Stomach smooth muscle (tissue), 2 donors: ENCODE results near the gene COL1A1.

Experiments
- H3K27ac ChIP-seq: one replicate; pipeline ENCODE4 v1.7.0; 2013; ENCODE audit warnings: mild to moderate bottlenecking, low read length, inconsistent platforms
- H3K27me3 ChIP-seq, 2 donors: one replicate each; pipeline ENCODE4 v1.7.0; 2013; ENCODE audit warnings: low read length in 2 of 2; ENCODE audit not compliant: insufficient read depth in 2 of 2, control insufficient read depth in 1 of 2
- H3K36me3 ChIP-seq, 2 donors: one replicate each; pipeline ENCODE4 v1.7.0; 2013; ENCODE audit warnings: low read length in 2 of 2; ENCODE audit not compliant: control insufficient read depth in 2 of 2, insufficient read depth in 2 of 2
- H3K4me1 ChIP-seq: one replicate; pipeline ENCODE4 v1.7.0; 2013; ENCODE audit warnings: low read length; ENCODE audit not compliant: control insufficient read depth, insufficient read depth
- H3K4me3 ChIP-seq, 2 donors: one replicate each; pipeline ENCODE4 v1.7.0; 2013; ENCODE audit warnings: low read length in 2 of 2
- H3K9ac ChIP-seq, 2 donors: one replicate each; pipeline ENCODE4 v1.7.0; 2013; ENCODE audit warnings: low read length in 2 of 2, mild to moderate bottlenecking in 1 of 2
- H3K9me3 ChIP-seq, 2 donors: one replicate each; pipeline ENCODE4 v1.7.0; 2013; ENCODE audit warnings: low read length in 2 of 2; ENCODE audit not compliant: control insufficient read depth in 2 of 2
- donor health status: healthy.
- donor health status: Pancreatic carcinoma.

The COL1A1 gene

DNA sequence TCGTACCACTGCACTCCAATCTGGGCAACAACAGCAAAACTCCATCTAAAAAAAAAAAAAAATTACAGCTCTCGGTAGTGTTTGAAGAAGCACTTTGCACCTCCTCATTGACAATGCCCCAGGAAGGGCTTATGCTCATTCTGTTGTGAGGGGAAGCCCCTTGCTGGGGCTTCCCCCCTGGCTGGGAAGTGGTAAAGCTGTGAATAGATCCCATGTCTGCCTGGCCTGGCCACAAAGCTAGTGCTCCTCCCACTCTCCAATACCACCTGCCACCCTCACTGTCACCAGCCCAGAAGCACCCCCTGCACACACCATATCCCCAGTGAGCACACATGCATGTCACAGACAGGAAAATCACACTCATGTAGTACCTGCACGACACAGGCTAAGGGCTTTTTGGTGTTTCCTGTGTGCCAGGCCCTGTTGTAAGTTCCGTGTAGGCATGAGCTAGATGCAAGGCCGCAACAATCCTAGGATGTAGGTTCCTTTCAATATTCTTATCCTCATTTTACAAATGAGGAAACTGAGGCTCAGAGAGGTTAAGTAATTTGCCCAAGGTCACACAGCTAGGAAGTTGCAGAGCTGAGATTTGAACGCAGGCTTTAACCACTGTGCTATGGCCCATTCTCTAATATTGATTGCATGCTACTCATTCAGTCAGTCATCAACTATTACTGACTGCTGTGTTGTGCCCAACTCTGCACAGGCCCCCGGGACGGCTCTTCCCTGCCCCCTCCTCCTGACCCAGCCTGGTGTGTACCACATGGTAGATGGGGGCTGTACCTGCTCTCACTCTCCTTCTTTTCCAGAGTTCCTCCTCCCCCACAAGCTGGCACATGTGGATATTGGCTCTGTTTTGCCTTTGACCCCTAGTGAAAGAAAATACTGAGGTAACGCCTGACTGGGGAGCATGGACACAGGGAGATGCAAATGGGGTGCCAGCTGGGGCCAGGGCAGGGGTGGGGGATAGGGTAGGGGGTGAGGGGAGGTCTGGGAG, 11.9 kb upstream of the COL1A1 start:
- no peaks in the 10 kb centered on the region for H3K9me3 ChIP-seq
- peaks cover 51% of the 10 kb centered on the region for H3K4me1 ChIP-seq
- no peak overlapping the region for H3K4me3 ChIP-seq
- peak overlapping the region; percentile 18 for H3K27ac ChIP-seq
- no peak overlapping the region for H3K9ac ChIP-seq
- no peaks in the 10 kb centered on the region for H3K27me3 ChIP-seq
- no peaks in the 10 kb centered on the region for H3K36me3 ChIP-seq

DNA sequence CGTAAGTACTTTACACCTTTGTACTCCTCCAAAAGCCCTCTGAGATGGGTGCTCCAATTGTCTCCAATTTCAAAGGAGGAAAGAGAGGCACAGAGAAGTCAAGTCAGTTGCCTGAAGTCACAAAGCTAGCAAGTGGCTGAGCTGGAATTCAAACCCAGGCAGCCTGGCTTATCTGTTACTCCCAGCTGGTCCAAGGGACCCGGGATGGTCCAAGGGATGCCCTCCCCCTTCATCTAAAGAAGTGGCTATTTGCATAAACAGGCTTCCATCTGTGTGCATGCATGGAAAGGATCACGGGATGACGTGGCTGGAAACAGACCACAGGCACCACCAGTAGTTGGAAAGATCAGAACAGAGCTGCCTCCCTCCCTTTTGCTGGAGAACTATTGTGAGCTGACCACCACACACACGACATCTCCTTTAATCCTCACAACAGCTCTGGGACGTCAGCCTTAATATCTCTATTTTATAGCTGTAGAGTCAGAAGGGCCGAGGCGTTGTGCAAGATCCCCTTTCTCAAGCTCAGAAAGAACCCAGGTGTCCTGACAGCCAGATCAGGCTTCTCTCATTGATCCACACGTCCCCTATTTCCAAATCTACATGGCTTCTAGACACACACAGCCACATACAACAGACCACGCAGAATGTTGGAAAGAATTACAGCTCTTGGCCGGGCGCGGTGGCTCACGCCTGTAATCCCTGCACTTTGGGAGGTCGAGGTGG, 10.9 kb upstream of the COL1A1 start:
- Histone ChIP-seq H3K9ac (peak overlapping the region in 1 of 2 donors; percentile 39), H3K36me3 (no peaks in the 10 kb centered on the region), H3K4me1 (peaks cover 57% of the 10 kb centered on the region), H3K27me3 (no peaks in the 10 kb centered on the region), H3K27ac (peak overlapping the region; percentile 98), H3K4me3 (peak overlapping the region in 1 of 2 donors; percentile 29), H3K9me3 (no peaks in the 10 kb centered on the region)

DNA sequence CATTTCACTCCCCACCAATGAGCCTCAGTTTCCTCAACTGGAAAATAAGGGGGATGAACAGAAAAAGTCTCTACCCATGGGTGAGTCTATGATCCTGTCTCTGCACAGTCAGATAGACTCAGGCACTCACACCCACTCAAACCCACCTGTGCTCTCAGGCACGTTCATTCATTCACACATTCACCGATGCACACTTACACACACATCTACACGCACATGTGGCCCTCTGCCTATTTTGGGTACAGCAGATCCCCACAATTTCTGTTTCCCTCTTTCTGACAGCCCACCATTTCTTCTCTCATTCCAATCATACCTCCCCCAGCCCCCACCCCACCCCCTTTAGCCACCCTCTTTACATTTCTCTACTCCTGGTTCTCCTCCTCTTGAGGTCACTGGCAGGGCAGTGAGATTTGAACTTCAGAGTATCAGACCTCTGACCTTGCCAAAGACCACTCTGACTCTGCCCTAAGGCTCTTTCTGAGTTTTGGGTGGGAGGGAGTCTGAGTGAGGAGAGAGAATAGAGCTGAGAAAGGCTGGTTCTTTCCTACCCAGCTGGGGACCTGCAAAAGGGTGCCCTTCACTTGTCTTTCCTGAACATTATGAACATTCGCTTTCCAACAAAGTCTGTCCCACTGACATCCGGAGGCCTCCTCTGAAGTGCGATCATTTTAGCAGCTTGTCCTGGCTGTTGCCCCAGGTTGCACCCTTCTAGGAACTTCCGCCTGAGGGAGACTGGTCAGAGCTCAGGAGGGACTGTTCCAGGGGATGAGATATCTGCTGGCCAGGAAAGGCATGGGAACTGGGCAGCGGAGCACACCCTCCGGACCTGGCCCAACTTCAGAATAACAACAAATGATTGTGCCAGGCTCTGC, 10.1 kb upstream of the COL1A1 start:
- peaks cover 56% of the 10 kb centered on the region for H3K4me1 ChIP-seq
- H3K27me3 ChIP-seq = no peaks in the 10 kb centered on the region
- no peaks in the 10 kb centered on the region for H3K36me3 ChIP-seq
- no peaks in the 10 kb centered on the region for H3K9me3 ChIP-seq
- H3K9ac ChIP-seq = peak overlapping the region in 1 of 2 donors; percentile 77
- peak overlapping the region; percentile 98 for H3K27ac ChIP-seq
- H3K4me3 ChIP-seq = peak overlapping the region in 1 of 2 donors; percentile 62

DNA sequence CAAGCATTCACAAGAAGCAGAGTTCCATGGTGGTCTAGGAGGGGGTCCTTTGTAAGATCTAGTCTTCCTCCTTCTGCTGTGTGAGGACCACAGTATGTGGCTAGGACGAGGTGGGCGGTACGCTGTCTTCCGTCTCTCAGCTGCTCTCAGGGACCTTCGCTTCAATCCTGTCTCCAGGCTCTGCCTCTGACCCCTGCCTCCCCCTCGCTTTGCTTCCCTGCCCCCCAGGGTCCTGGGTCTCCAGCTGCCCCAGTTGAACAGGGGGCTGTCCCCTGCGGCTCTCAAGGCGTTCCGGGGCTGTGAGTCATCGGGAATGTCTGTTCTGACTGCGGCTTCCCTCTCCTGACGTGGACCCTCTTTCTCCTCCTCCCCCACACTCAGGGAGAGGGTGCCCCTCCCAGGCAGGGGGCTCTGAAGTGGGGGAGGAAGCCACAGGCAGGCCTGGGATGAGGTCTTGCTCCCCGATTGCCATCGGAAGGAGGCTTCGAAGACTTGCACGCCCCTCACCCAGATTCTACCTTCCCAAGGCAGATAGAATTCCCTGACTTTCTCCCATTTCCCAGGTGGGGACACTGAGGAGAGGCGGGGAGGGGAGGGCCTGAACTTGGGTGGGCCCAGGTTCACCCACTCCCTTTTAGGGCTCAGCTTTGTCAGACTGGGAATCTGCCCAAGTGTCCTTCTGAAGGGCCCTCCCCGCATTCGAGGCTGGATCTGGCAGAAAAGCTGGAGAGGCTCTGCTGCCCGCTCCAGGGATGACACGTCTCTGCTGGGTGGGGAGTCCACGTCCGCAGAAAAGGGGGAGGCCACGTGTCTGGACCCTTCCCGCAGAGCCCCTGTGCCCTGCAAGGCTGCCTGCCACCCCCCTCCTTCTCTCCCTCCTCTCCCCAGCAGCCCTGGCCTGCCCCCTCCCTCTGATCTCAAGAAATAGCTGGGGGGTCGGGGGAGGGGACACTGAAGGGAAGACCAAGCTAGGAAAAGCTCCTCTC, 9.1 kb upstream of the COL1A1 start:
- Histone ChIP-seq H3K27ac (peak overlapping the region; percentile 98), H3K4me3 (peak overlapping the region; percentile 54 to 62), H3K27me3 (no peaks in the 10 kb centered on the region), H3K4me1 (peaks cover 62% of the 10 kb centered on the region), H3K9ac (peak overlapping the region; percentile 77 to 87), H3K36me3 (no peaks in the 10 kb centered on the region), H3K9me3 (no peaks in the 10 kb centered on the region)

DNA sequence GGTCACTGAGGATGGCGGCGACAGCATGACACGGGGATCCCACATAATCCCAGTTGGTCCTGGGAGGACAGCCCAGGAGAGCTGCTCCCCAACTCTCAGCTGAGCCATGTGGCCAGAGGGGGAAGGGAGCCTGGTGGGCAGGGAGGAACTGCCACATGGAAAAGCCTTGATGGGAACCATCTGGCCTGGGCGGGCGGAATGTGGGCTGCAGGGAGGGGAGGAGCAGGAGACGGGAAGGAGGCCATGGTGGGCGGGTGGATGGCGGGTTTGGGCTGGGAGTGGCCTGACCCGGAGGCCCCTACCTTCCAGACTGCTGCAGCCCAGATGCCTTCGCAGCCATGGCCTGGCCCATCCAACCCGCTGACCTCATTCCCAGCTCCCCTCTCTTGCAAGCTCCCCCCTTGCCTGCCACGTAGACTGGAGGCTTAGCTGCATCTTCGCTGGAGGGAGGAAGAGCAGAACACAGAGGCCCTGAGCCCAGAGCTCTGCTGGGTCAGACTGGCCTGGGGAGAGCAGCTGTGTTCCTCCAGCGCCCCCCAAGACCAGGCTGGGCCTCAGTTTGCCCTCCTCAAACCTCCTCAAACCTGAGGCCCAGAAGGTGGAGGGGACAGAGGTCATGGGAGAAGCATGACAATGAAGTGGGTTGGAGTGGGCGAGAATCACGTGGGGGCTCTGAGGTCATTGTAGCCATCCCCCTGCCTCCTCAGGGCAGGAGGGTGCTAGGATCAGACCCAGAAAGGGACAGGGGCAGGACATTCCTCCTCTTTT, 8.2 kb upstream of the COL1A1 start:
- H3K4me3 ChIP-seq = peak overlapping the region; percentile 54 to 62
- H3K36me3 ChIP-seq = no peaks in the 10 kb centered on the region
- peaks cover 70% of the 10 kb centered on the region for H3K4me1 ChIP-seq
- H3K27ac ChIP-seq = peak overlapping the region; percentile 98
- H3K9me3 ChIP-seq = no peaks in the 10 kb centered on the region
- no peaks in the 10 kb centered on the region for H3K27me3 ChIP-seq
- peak overlapping the region; percentile 77 to 87 for H3K9ac ChIP-seq

DNA sequence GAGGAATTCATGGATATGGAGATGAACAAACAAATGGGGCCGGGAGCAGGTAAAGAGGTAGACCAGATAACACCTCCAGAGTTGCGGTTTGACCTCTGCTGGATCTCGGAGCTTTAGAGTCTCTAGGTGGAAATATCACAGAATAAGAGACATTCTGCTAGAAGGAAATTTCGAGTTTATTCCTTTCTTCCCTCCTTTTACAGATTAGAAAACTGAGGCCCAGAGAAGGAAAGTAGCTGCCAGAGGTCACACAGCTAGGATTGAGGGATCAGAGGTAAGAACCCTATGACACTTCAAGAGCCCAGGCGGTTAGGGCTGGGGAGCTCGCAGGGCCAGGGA, 7.7 kb upstream of the COL1A1 start:
- Histone ChIP-seq H3K9me3 (no peaks in the 10 kb centered on the region), H3K4me1 (peaks cover 76% of the 10 kb centered on the region), H3K4me3 (peak overlapping the region in 1 of 2 donors; percentile 62), H3K27me3 (no peaks in the 10 kb centered on the region), H3K9ac (peak overlapping the region in 1 of 2 donors; percentile 35), H3K27ac (peak overlapping the region; percentile 98), H3K36me3 (no peaks in the 10 kb centered on the region)

DNA sequence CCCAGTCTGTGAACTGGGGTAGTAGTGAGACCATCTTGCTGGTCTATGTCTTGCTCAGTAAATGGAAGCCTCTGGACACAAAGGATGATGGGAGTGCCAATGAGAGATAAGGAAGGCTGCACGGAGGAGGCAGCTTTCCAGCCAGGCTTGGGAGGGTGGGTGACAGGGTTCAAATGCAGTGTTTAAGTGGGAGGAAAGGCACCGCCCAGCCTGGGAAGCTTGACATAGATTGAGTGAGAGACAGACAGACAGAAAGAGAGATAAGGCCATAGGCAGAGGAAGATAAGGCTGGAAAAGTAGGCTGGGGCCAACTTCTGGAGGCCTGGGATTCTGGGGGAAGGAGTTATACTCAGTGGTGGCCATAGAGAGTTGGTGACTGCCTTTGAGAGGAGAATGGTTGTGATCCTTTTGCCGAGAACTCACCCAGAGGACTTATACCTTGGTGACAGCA, 7.2 kb upstream of the COL1A1 start:
- no peaks in the 10 kb centered on the region for H3K36me3 ChIP-seq
- peak overlapping the region; percentile 98 for H3K27ac ChIP-seq
- no peaks in the 10 kb centered on the region for H3K9me3 ChIP-seq
- peaks cover 76% of the 10 kb centered on the region for H3K4me1 ChIP-seq
- no peaks in the 10 kb centered on the region for H3K27me3 ChIP-seq
- H3K9ac ChIP-seq = peak overlapping the region in 1 of 2 donors; percentile 35
- H3K4me3 ChIP-seq = no peak overlapping the region

DNA sequence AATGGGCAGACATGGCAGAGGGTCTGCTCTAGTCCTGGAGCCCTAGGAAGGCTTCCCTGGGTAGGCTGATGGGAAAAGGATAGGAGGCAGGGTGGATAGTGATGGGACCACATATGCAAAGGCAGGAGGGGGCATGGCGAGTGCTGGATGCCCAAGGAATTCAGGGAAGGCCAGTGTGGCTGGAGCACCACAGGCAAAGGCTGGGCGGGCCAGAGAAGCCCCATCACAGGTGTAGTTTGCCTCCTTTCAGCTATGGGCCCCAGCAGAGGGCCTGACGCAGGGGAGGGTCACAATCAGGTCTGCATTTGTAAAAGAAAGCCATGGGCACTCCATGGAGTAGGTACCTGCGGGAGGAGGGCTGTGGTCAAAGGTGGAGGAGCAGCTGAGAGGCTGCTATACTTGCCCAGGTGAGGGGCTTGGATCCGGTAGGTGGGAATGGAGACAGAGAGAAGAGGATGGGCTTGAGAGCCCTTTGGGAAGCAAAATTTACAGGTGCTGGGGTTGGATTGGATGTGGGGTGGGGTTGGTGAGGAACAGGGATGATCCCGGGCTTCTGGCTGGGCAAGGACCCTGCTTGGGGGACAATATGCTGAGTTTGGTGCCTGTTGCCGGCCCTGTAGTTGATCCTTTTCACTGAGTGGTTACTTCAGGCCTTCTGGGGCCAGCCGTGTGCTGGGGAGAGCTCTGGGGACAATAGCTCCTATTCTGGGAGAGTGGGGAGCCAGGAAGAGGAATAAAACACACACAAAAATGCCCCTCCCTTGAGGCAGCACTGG, 6.5 kb upstream of the COL1A1 start:
- Histone ChIP-seq H3K9me3 (no peaks in the 10 kb centered on the region), H3K27ac (peak overlapping the region; percentile 98), H3K36me3 (no peaks in the 10 kb centered on the region), H3K27me3 (no peaks in the 10 kb centered on the region), H3K4me1 (peaks cover 76% of the 10 kb centered on the region), H3K9ac (peak overlapping the region in 1 of 2 donors; percentile 13), H3K4me3 (no peak overlapping the region)
